Measurements from ENCODE around the gene KLC3. TPM values are rescaled to one million over a fixed set of nuclear protein-coding genes. Genes with fewer than 3 reads are reported as not detected.

KLC3 gene
- total RNA-seq, 1 experiment from 2014 or later: not detected

DNA sequence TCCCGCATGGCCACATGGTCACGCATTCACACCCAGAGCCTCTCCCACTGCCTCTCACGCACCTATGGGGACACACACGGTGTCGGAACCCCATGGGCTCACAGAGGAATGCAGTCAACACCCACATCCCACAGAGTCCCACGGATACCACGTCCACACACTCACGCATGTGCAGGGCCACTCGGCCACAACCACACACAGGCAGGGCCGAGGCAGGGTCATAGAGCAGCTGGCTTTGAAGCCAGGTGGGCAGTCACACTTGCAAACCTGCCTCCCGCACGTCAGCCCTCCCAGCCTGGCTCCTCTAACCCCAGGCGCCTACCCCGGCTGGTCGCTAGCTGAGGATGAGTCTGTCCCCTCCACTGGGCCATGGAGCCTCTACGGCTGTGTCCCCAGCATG, 21.7 kb downstream of the KLC3 start:
- H3K36me3 ChIP-seq (ENCODE audit: insufficient read depth, low read length): no peaks in the 10 kb centered on the region
- no peak overlapping the region for H3K27ac ChIP-seq (ENCODE audit: low read length)
- DNase-seq: no peak
- no peaks in the 10 kb centered on the region for H4K20me1 ChIP-seq (ENCODE audit: insufficient read depth, low read depth, low read length)
- no peaks in the 10 kb centered on the region for H3K9me2 ChIP-seq (replicated peaks; ENCODE audit: insufficient read depth, low read length)
- no peak overlapping the region for H2AFZ ChIP-seq (ENCODE audit: low read length)
- H3K79me2 ChIP-seq (ENCODE audit: low read length): no peaks in the 10 kb centered on the region
- H3K4me3 ChIP-seq (ENCODE audit: low read length): no peak overlapping the region
- no peak overlapping the region for H3K4me2 ChIP-seq (ENCODE audit: low read depth, low read length, poor library complexity, severe bottlenecking)
- H3K4me1 ChIP-seq (ENCODE audit: low read length): no peaks in the 10 kb centered on the region
- H3K9ac ChIP-seq (ENCODE audit: low read length): no peak overlapping the region
- no peaks in the 10 kb centered on the region for H3K9me3 ChIP-seq (ENCODE audit: low read length)
- no peaks in the 10 kb centered on the region for H3K27me3 ChIP-seq (ENCODE audit: low read length)

DNA sequence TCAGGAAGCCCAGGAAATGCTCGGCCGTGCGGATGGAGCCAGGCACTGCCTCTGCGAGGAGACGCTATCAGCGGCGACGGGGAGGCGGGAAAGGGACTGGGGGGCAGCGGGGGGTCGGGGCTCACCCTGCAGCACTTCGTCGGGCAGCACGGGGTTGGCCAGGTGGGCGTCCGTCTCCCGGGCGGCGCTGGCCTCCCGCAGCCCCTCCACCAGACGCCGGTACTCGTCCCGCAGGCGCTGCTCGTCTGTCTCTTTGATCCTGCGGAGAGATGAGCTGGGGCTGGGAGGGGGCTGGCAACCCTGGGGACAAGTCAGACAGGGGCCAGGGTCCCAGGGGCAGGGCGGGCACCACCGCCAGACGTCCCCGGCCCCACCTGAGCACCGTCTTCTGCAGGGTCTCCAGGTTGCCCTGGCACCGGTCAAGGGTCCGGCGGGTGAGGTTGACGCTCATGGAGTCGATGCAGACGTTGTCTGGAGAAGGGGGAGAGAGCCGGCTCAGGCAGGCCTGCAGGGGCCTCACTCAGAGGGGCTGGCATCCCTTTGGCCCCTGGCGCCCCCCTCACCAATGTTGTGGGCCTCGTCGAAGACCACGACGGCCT, 23.4 kb downstream of the KLC3 start:
- no peaks in the 10 kb centered on the region for H3K27me3 ChIP-seq (ENCODE audit: low read length)
- no peaks in the 10 kb centered on the region for H3K36me3 ChIP-seq (ENCODE audit: insufficient read depth, low read length)
- H3K9ac ChIP-seq (ENCODE audit: low read length): no peak overlapping the region
- H3K4me2 ChIP-seq (ENCODE audit: low read depth, low read length, poor library complexity, severe bottlenecking): no peak overlapping the region
- H3K4me1 ChIP-seq (ENCODE audit: low read length): peaks cover under 1% of the 10 kb centered on the region
- no peaks in the 10 kb centered on the region for H4K20me1 ChIP-seq (ENCODE audit: insufficient read depth, low read depth, low read length)
- no peaks in the 10 kb centered on the region for H3K9me3 ChIP-seq (ENCODE audit: low read length)
- H3K27ac ChIP-seq (ENCODE audit: low read length): no peak overlapping the region
- H3K79me2 ChIP-seq (ENCODE audit: low read length): peaks cover 9% of the 10 kb centered on the region
- no peak overlapping the region for H2AFZ ChIP-seq (ENCODE audit: low read length)
- DNase-seq: no peak
- no peak overlapping the region for H3K4me3 ChIP-seq (ENCODE audit: low read length)
- H3K9me2 ChIP-seq (replicated peaks; ENCODE audit: insufficient read depth, low read length): no peaks in the 10 kb centered on the region

DNA sequence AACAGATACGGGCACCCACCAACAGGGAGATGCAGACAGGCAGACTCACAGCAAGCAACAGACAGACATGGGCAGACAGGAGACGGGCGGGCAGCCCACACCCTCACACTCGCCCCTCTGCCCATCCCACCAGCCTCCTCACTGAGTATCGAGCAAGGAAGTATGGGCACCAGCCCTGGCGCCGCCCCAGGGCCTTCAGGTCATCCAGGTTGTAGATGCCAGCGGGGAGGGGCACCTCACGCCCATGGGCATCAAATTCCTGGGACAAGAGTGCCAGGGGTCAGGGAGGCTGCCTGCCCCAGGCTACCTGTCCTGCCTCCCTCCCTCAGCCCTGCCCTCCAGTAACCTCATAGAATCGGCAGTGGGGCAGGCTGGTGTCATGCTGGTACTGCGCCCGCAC, 24.1 kb downstream of the KLC3 start:
- Histone ChIP-seq H3K9me2 (replicated peaks; ENCODE audit: insufficient read depth, low read length) (no peaks in the 10 kb centered on the region), H2AFZ (ENCODE audit: low read length) (no peak overlapping the region), H3K4me3 (ENCODE audit: low read length) (no peak overlapping the region), H3K36me3 (ENCODE audit: insufficient read depth, low read length) (no peaks in the 10 kb centered on the region), H3K4me2 (ENCODE audit: low read depth, low read length, poor library complexity, severe bottlenecking) (no peak overlapping the region), H3K79me2 (ENCODE audit: low read length) (peaks cover 16% of the 10 kb centered on the region), H3K27ac (ENCODE audit: low read length) (no peak overlapping the region), H3K4me1 (ENCODE audit: low read length) (peaks cover 8% of the 10 kb centered on the region), H3K9ac (ENCODE audit: low read length) (no peak overlapping the region), H3K9me3 (ENCODE audit: low read length) (no peaks in the 10 kb centered on the region), H3K27me3 (ENCODE audit: low read length) (no peaks in the 10 kb centered on the region), H4K20me1 (ENCODE audit: insufficient read depth, low read depth, low read length) (no peaks in the 10 kb centered on the region)
- no peak for DNase-seq

DNA sequence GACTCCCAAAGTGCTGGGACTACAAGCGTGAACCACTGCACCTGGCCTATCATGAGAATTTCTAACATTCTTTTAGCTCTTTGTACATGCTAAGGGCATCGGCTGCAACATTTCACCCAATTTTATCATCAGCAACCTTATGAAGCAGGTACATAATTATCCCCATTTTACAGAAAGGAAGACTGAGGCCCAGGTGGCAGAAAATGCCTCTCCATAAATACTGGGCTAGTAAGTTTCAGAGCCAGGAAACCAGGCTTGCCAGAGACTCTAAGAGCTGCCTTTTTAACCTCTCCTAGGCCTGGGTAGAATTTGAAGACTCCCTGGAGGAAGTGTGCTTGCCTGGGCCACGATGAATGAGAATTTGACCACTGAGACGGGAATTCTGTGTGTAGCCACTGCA, 27.6 kb downstream of the KLC3 start:
- no peak overlapping the region for H3K4me3 ChIP-seq (ENCODE audit: low read length)
- no peak for DNase-seq
- no peak overlapping the region for H3K9ac ChIP-seq (ENCODE audit: low read length)

DNA sequence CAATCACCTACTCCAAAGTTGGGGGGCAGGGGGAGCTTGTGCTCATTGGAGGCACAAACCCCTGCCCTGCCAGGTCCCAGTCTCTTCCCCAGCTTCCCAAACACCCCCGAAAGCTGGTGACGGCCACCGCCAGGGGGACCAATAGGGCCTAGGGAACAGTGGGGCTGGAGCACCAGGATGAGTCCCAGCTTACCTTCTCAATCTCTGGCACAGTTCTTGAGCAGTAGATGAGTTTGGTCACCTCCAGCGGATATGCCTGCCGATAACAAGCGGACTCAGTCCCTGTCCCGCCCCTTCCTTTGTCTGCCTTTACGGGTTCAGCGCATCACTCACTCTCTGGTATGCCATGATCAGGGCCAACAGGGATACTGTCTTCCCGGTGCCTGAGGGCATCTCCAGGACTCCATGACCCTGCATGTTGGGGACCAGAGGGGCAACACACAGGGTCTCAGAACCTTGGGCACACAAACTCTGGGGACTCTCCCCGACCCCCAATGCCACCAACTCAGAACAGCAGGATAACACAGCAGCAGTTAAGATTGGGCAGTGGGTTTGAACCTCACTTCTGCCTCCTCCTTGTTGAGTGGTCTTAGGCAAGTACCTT, 28.3 kb downstream of the KLC3 start:
- Histone ChIP-seq H3K27me3 (ENCODE audit: low read length) (no peaks in the 10 kb centered on the region), H4K20me1 (ENCODE audit: insufficient read depth, low read depth, low read length) (no peaks in the 10 kb centered on the region), H3K9me2 (replicated peaks; ENCODE audit: insufficient read depth, low read length) (no peaks in the 10 kb centered on the region), H3K4me3 (ENCODE audit: low read length) (peak overlapping the region; percentile 93), H3K27ac (ENCODE audit: low read length) (no peak overlapping the region), H3K4me1 (ENCODE audit: low read length) (peaks cover 19% of the 10 kb centered on the region), H3K9ac (ENCODE audit: low read length) (no peak overlapping the region), H3K9me3 (ENCODE audit: low read length) (no peaks in the 10 kb centered on the region), H2AFZ (ENCODE audit: low read length) (no peak overlapping the region), H3K4me2 (ENCODE audit: low read depth, low read length, poor library complexity, severe bottlenecking) (peak overlapping the region; percentile 79), H3K36me3 (ENCODE audit: insufficient read depth, low read length) (no peaks in the 10 kb centered on the region), H3K79me2 (ENCODE audit: low read length) (peaks cover 21% of the 10 kb centered on the region)
- DNase-seq: no peak

More for the DNA sequence above, 27.6 kb downstream of the KLC3 start:
- Histone ChIP-seq H3K9me2 (replicated peaks; ENCODE audit: insufficient read depth, low read length) (no peaks in the 10 kb centered on the region), H3K36me3 (ENCODE audit: insufficient read depth, low read length) (no peaks in the 10 kb centered on the region), H4K20me1 (ENCODE audit: insufficient read depth, low read depth, low read length) (no peaks in the 10 kb centered on the region), H2AFZ (ENCODE audit: low read length) (no peak overlapping the region), H3K79me2 (ENCODE audit: low read length) (peaks cover 21% of the 10 kb centered on the region), H3K27me3 (ENCODE audit: low read length) (no peaks in the 10 kb centered on the region), H3K9me3 (ENCODE audit: low read length) (no peaks in the 10 kb centered on the region), H3K4me2 (ENCODE audit: low read depth, low read length, poor library complexity, severe bottlenecking) (no peak overlapping the region), H3K4me1 (ENCODE audit: low read length) (peaks cover 19% of the 10 kb centered on the region), H3K27ac (ENCODE audit: low read length) (no peak overlapping the region)

DNA sequence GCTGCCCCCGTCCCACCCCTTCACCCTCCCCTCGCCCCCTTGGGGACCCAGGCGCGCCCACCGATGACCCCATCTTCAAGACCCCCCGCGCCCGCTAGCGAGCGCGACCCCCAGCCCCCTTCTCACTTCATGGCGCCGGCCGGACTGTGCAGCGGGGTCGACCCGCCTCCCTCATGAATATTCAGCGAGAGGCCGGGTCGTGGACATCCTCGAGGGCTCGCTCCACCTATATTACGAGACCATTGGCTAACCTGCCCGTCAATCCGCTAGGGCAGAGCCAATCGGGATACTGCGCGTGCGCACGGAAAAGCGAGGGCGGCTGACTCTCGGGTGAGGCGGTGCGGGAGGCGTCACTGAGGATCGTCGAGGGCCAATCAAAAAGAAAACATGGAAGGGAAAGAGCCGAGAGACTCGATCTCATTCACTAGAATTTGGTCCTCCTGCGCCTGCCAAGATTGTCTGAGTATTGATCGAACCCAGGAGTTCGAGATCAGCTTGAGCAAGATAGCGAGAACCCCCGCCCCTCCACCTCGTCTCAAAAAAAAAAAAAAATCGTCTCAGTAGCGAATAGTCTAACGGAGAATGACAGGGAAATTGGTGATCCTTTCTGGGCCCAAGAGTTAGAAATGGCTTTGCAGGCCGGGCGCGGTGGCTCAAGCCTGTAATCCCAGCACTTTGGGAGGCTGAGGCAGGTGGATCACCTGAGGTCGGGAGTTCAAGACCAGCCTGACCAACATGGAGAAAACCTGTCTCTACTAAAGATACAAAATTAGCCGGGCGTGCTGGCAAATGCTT, 30.1 kb downstream of the KLC3 start, which contains the start of gene ERCC2:
ERCC2 (minus strand) TSS at position 164 of the 795 bp plus-strand sequence; CDS start at position 131, 33 bp downstream.
- Histone ChIP-seq H3K4me2 (ENCODE audit: low read depth, low read length, poor library complexity, severe bottlenecking) (peak within 1 kb of the TSS; percentile 79), H4K20me1 (ENCODE audit: insufficient read depth, low read depth, low read length) (no peaks in the 10 kb centered on the region), H3K9me3 (ENCODE audit: low read length) (no peaks in the 10 kb centered on the region), H3K27me3 (ENCODE audit: low read length) (no peaks in the 10 kb centered on the region), H2AFZ (ENCODE audit: low read length) (peak within 1 kb of the TSS; percentile 27; the same call in 1 of the 2 replicates), H3K9me2 (replicated peaks; ENCODE audit: insufficient read depth, low read length) (no peaks in the 10 kb centered on the region), H3K36me3 (ENCODE audit: insufficient read depth, low read length) (no peaks in the 10 kb centered on the region), H3K79me2 (ENCODE audit: low read length) (peaks cover 21% of the 10 kb centered on the region), H3K4me1 (ENCODE audit: low read length) (peaks cover 19% of the 10 kb centered on the region), H3K27ac (ENCODE audit: low read length) (peak within 1 kb of the TSS; percentile 58), H3K9ac (ENCODE audit: low read length) (peak within 1 kb of the TSS; percentile 81), H3K4me3 (ENCODE audit: low read length) (peak within 1 kb of the TSS; percentile 93)
- DNase-seq: peak; percentile 100

DNA sequence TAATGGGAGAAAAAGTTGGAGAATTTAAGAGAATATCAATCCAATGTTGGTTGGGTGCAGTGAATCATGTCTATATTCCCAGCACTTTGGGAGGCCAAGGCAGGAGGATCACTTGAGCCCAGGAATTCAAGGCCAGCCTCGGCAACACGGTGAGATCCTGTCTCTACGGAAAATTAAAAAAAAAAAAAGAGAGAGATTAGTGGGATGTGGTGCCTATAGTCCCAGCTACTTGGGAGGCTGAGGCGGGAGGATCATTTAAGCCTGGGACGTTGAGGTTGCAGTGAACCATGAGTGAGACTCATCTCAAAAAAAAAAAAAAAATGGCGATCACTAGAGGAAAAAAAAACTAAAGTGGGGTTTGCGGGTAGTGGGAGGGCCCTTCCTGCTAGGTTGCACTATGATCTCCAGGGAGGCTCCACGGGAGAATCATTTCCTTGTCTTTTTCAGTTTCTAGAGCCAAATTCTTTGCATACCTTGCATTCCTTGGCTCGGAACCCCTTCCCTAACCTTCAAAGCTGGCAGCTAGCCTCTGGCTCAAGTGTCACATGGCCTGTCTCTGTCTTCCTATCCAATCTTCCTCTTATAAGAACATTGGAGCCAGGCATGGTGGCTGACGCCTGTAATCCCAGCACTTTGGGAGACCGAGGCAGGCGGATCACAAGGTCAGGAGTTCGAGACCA, 35.6 kb downstream of the KLC3 start:
- no peaks in the 10 kb centered on the region for H3K9me2 ChIP-seq (replicated peaks; ENCODE audit: insufficient read depth, low read length)
- no peak overlapping the region for H3K9ac ChIP-seq (ENCODE audit: low read length)
- H2AFZ ChIP-seq (ENCODE audit: low read length): no peak overlapping the region
- no peak overlapping the region for H3K4me3 ChIP-seq (ENCODE audit: low read length)
- H4K20me1 ChIP-seq (ENCODE audit: insufficient read depth, low read depth, low read length): no peaks in the 10 kb centered on the region
- H3K4me2 ChIP-seq (ENCODE audit: low read depth, low read length, poor library complexity, severe bottlenecking): no peak overlapping the region
- no peak overlapping the region for H3K27ac ChIP-seq (ENCODE audit: low read length)
- H3K27me3 ChIP-seq (ENCODE audit: low read length): no peaks in the 10 kb centered on the region
- H3K36me3 ChIP-seq (ENCODE audit: insufficient read depth, low read length): no peaks in the 10 kb centered on the region
- no peak for DNase-seq
- H3K79me2 ChIP-seq (ENCODE audit: low read length): no peaks in the 10 kb centered on the region
- H3K4me1 ChIP-seq (ENCODE audit: low read length): peaks cover 4% of the 10 kb centered on the region; the same call in 1 of the 2 replicates
- no peaks in the 10 kb centered on the region for H3K9me3 ChIP-seq (ENCODE audit: low read length)

DNA sequence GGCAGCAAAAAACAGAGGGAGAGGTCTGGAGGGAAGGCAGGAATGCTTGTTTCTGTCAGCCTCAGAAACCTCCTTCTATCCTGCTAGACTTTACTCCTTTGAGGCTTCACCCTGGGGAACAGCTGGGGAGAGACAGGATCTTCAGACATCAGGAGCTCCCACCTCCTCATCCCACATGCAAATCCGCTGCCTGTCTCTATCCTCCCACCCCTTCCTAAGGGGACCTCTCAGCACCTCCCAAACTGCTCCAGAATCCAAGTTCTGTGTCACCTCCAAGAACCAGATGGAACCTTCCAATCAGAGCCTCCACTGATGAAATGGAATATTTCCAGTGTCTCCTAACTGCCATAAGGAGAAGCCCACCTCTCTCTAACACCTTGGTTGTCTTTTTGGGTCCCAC, 39.6 kb downstream of the KLC3 start:
- Histone ChIP-seq H3K4me2 (ENCODE audit: low read depth, low read length, poor library complexity, severe bottlenecking) (no peak overlapping the region), H3K27me3 (ENCODE audit: low read length) (no peaks in the 10 kb centered on the region), H3K4me1 (ENCODE audit: low read length) (no peaks in the 10 kb centered on the region), H4K20me1 (ENCODE audit: insufficient read depth, low read depth, low read length) (no peaks in the 10 kb centered on the region), H2AFZ (ENCODE audit: low read length) (no peak overlapping the region), H3K9ac (ENCODE audit: low read length) (no peak overlapping the region), H3K4me3 (ENCODE audit: low read length) (no peak overlapping the region), H3K27ac (ENCODE audit: low read length) (no peak overlapping the region), H3K79me2 (ENCODE audit: low read length) (no peaks in the 10 kb centered on the region), H3K9me2 (replicated peaks; ENCODE audit: insufficient read depth, low read length) (no peaks in the 10 kb centered on the region), H3K36me3 (ENCODE audit: insufficient read depth, low read length) (no peaks in the 10 kb centered on the region), H3K9me3 (ENCODE audit: low read length) (no peaks in the 10 kb centered on the region)
- no peak for DNase-seq
